HG02852 (cell line): ENCODE data around the gene CDH4.

ENCODE experiments used
- ATAC-seq: cut with Tn5 transposase; IDR thresholded peaks from one replicate; pipeline ENCODE4 v1.9.1; 2021; ENCODE audit warnings: mild to moderate bottlenecking, moderate library complexity; ENCODE audit not compliant: unreplicated experiment

Gene CDH4

DNA sequence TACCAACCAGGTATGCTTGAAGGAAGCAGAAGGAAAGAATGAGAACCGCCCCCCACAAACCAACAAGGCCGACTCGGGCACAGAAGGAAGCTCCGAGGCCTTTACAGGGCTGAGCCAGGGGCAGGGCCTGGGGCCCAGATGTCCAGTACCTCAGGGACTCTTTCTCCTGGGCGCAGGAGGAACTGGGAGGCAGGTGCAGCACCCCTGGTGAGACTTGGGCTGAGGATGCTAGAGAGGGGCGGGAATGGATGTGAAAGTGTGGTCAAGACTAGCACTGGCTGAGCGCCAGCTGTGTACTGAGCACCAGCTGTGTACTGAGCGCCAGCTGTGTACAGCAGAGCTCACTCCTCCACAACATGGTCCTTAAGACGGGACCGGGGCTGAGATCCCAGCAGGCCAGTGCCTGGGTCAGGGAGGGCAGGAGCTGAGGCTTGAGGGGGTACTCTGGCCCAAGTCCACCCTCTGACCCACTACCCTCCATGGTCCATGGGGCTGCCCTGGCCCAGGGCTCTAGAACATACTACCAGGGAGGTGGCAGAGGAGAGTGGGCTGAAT is 444.2 kb downstream of the CDH4 start:
- no peak for ATAC-seq

GRCh38 chr20:61697666-61698597 is 445.9 kb downstream of the CDH4 start:
- no peak for ATAC-seq

DNA sequence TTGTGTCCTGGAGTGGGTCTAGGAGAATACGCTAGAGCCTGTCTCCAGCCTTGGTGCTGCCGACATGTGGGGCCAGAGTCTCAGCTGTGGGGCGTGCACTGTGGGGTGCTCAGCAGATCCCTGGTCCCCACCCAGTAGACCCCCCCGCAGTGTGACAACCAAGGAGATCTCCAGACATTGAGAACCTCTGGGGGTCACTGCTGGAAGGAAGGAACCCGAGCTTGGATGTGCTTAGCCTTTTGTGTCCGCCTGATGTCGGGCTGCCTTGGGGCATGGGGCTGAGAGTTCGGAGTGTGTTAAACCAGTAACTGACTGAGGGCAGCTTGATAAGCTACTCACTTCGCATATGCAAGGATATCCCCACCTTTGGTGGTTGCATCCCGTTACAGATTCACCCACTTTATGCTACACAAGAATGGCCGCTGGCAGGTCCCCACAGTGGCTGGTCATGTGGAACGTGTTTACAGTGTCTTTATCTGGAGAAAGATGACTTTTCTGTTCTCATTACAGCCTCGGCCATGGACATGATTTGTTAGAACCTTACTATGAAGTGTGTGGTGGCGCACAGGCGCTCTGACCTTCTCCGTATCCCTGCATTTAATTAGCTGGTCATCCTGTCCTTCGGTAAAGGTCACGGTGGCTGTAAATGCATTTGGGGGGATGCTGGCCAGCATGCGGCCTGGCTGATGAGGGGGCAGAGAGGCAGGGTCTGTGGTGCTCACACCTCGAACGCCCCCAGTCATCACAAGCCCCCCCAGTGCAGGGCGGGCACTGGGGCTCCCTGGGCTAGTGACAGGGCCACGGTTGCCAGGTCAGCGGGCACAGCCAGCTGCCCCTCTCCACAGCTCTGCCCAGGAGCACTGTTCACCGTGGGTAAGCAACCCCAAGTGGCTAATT is 446.8 kb downstream of the CDH4 start:
- ATAC-seq = no peak

DNA sequence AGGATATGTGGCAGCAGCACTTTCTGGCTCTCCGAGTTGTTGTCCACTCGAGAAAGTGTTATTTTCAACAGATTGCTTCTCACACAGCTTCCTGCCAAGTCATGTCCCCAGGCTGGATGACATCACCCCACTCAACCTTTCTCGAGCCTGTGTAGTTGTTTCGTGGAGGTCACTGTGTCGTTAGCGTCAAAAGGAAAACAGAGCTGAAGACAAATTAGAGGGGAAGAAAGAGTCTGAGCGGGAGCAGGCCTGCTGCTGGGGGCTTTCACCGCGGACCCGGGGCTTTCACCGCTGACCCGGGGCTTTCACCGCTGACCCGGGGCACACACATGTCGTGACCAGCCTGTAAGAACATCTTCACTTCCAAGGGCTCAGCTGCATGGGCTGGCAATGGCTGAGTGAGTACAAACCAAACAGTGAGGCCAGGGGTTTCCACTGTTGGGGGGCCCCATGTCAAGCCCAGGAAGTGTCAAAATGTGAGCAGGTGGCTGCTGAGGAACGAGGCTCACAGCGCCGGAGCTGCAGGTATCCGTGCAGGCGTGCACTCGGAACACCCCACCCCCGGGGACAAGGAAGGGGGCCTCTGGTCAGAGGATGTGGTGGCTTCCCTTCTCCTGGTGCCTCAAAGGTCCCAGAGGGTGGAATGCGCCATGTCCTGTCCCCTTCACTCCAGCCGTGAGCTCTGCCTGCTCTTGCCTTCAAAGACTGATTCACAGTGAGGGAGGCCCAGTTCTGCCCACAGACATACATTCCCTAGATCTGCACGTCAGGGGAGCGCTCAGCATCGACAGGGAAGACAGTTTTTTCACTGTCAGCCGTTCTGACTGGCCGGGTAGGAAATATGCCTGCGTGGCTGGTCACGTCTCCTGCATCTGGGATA is 447.7 kb downstream of the CDH4 start:
- ATAC-seq = no peak

DNA sequence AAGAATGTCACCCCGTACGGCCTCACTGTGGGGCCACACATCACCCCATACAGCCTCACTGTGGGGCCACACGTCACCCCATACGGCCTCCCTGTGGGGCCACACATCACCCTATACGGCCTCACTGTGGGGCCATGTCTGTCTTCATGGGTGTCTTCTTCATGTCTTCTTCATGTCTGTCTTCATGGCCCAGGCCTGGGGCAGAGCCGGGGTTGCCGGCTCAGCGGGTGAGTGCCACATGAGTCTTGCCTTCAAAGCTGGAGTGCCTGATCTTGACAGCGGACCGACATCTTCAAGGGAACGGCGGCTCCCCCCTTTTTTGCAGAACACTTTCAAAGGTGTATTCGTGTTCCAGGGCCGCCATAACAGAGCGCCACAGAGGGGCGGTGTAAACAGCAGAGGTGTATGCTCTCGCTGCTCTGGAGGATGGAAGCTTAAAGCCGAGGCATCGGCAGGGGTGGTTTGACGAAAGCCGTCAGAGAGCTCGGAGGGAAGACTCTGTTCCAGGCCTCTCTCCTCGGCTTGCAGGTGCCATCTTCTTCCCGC is 448.6 kb downstream of the CDH4 start:
- ATAC-seq = no peak

DNA sequence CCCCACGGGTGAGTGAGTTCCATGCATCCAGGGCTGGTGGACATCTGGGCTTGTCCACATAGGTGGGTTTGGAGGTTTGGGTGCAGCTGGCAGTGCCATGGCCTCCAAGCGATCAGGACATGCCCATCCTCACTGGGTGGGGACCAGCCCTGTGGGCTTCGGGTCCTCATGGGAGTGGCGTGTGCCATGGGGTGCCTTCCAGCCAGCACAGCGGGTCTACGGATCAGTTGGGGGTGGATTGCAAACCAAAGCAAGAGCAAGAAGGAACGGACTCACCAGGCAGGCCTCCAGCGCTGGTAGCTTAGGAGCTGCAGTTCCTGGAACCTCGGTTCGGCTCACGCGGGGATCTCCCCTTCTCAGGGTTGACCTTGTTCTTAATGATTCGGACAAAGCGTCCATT is 449.3 kb downstream of the CDH4 start:
- no peak for ATAC-seq

- no peak for ATAC-seq
Observed at GRCh38 chr20:61701802-61702201, 449.7 kb downstream of the CDH4 start.

GRCh38 chr20:61702246-61702645 is 450.2 kb downstream of the CDH4 start:
- ATAC-seq = no peak

DNA sequence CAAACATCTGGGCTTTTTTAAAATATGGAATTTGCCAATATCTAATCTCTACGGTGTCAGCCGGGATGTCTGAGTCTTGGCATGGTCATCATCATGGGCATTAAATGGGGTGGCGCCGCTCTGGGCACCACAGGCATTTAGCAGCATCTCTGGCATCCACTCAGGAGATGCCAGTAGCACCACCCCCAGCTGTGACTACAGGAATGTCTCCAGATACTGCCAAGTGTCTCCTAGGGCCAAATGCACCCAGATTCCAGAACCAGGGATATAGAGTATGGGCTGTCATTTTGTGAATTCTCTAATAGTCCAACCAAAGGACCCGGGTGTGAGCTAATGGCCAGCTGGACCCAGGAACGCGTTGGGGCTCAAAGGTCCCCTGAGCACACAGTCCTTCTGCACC is 452.6 kb downstream of the CDH4 start:
- ATAC-seq = no peak

GRCh38 chr20:61705386-61706258 is 453.6 kb downstream of the CDH4 start:
- no peak for ATAC-seq

- no peak for ATAC-seq
Observed at GRCh38 chr20:61706259-61706961, 454.3 kb downstream of the CDH4 start.

- ATAC-seq = no peak
Observed at GRCh38 chr20:61708891-61709290, 456.8 kb downstream of the CDH4 start.

GRCh38 chr20:61710108-61710507 is 458.0 kb downstream of the CDH4 start:
- ATAC-seq = no peak

DNA sequence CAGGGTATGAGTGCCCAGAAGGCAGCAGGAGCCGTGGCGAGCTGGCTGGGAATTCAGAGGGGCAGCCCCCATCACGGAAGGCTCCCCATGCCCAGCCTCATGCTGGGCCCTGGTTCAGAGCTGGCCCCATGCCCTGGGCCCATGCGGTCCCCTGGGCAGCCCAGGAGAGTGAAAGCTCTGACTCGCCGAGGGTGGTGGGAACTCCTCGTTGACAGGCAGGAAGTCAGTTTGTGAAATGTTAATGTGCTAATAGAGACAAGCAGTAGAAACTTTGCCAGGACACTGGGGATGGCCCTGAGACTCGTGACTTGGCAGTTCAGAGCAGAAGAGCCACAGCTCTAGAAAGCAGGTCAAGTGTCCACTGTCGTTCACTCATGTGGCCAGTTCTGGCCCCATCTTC is 460.6 kb downstream of the CDH4 start:
- ATAC-seq = no peak

GRCh38 chr20:61718361-61719005 is 466.4 kb downstream of the CDH4 start:
- no peak for ATAC-seq

GRCh38 chr20:61719691-61720347 is 467.8 kb downstream of the CDH4 start:
- no peak for ATAC-seq

- no peak for ATAC-seq
Observed at GRCh38 chr20:61720348-61720696, 468.3 kb downstream of the CDH4 start.
